BLaER1 treated with 17β-estradiol and CSF1 and Interleukin-3, amounts not matched to agents 10 nM and 100 nM (cell line): ENCODE results near the gene PRKAB1.

ENCODE experiments used
- H3K27ac ChIP-seq, 11 experiments: shearing (Covaris generic); formaldehyde crosslinking; 2 replicates each; pipeline ENCODE4 v1.8.1; 2022
- H3K27me3 ChIP-seq, 11 experiments: shearing (Covaris generic); formaldehyde crosslinking; 2 replicates each; pipeline ENCODE4 v1.8.1; 2022
- H3K36me3 ChIP-seq, 11 experiments: shearing (Covaris generic); formaldehyde crosslinking; 2 replicates each; pipeline ENCODE4 v1.8.1; 2022
- H3K4me1 ChIP-seq, 10 experiments: shearing (Covaris generic); formaldehyde crosslinking; 2 replicates each; pipeline ENCODE4 v1.8.1; 2022
- H3K4me2 ChIP-seq, 11 experiments: shearing (Covaris generic); formaldehyde crosslinking; 2 replicates each; pipeline ENCODE4 v1.8.1; 2022
- H3K4me3 ChIP-seq, 10 experiments: shearing (Covaris generic); formaldehyde crosslinking; 2 replicates each; pipeline ENCODE4 v1.8.1; 2022
- H3K9ac ChIP-seq, 11 experiments: shearing (Covaris generic); formaldehyde crosslinking; 2 replicates each; pipeline ENCODE4 v1.8.1; 2022
- H3K9me3 ChIP-seq, 11 experiments: shearing (Covaris generic); formaldehyde crosslinking; replicated peaks in 1 of 11; 2 replicates each; pipeline ENCODE4 v1.8.1; 2022
- H4K20me1 ChIP-seq, 11 experiments: shearing (Covaris generic); formaldehyde crosslinking; 2 replicates each; pipeline ENCODE4 v1.8.1; 2022
- Cebpa-rat ChIP-seq, 11 experiments: shearing (Covaris generic); IDR thresholded peaks; 2 replicates each; pipeline ENCODE4 v1.8.1; 2022

The PRKAB1 gene

GRCh38 chr12:119669744-119670472 is 2.0 kb downstream of the PRKAB1 start:
- no peak for TF ChIP-seq Cebpa-rat (IDR thresholded peaks at IDR 0.05)
- Histone ChIP-seq H3K36me3 (peaks cover 45 to 56% (median 52%) of the 10 kb centered on the region in 11 experiments), H4K20me1 (peaks cover 0 to 40% (median 17%) of the 10 kb centered on the region in 11 experiments; a peak in 10 of 22 replicates), H3K9me3 (no peaks in the 10 kb centered on the region), H3K27me3 (no peaks in the 10 kb centered on the region), H3K4me1 (peaks cover 59 to 86% (median 63%) of the 10 kb centered on the region in 10 experiments), H3K4me2 (peak overlapping the region; percentile 43 to 93 (median 81); a peak in 21 of 22 replicates), H3K4me3 (peak overlapping the region in 1 of 10 experiments; percentile 6; a peak in 2 of 20 replicates), H3K9ac (peak overlapping the region in 9 of 11 experiments; percentile 0 to 54 (median 28); a peak in 12 of 22 replicates), H3K27ac (peak overlapping the region in 2 of 11 experiments; percentile 14 to 15; a peak in 1 of 22 replicates)

DNA sequence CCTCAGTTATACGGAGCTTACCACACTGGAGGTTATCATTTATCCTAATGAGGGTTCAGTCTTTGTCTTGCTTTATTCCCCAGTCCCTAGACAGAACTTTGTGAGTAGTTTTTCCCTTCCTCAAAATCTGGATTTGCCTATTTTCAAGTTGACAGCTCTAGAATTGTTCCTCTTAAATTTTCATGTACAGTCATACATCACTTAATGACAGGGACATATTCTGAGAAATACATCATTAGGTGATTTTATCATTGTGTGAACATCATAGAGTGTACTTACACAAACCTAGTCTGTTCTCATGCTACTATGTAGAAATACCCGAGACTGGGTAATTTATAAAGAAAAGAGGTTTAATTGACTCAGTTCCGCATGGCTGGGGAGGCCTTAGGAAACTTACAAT is 3.1 kb downstream of the PRKAB1 start:
- H3K4me3 ChIP-seq = no peak overlapping the region
- peaks cover 49 to 88% (median 59%) of the 10 kb centered on the region in 10 experiments for H3K4me1 ChIP-seq
- H3K27me3 ChIP-seq = no peaks in the 10 kb centered on the region
- TF ChIP-seq Cebpa-rat (IDR thresholded peaks at IDR 0.05) = no peak
- H3K9ac ChIP-seq = peak overlapping the region in 2 of 11 experiments; percentile 21 to 54; a peak in 1 of 22 replicates
- H3K27ac ChIP-seq = no peak overlapping the region
- H4K20me1 ChIP-seq = peaks cover 0 to 45% (median 22%) of the 10 kb centered on the region in 11 experiments; a peak in 10 of 22 replicates
- no peaks in the 10 kb centered on the region for H3K9me3 ChIP-seq
- peaks cover 57 to 67% (median 64%) of the 10 kb centered on the region in 11 experiments for H3K36me3 ChIP-seq
- peak overlapping the region in 3 of 11 experiments; percentile 48 to 92 (median 85); a peak in 2 of 22 replicates for H3K4me2 ChIP-seq

GRCh38 chr12:119672194-119672593 is 4.3 kb downstream of the PRKAB1 start:
- Histone ChIP-seq H3K4me1 (peaks cover 37 to 84% (median 48%) of the 10 kb centered on the region in 10 experiments), H3K27me3 (no peaks in the 10 kb centered on the region), H3K36me3 (peaks cover 68 to 78% (median 75%) of the 10 kb centered on the region in 11 experiments), H3K4me3 (no peak overlapping the region), H3K9ac (no peak overlapping the region), H4K20me1 (peaks cover 0 to 51% (median 23%) of the 10 kb centered on the region in 11 experiments; a peak in 10 of 22 replicates), H3K27ac (no peak overlapping the region), H3K4me2 (no peak overlapping the region), H3K9me3 (no peaks in the 10 kb centered on the region)
- TF ChIP-seq Cebpa-rat (IDR thresholded peaks at IDR 0.05) = no peak

DNA sequence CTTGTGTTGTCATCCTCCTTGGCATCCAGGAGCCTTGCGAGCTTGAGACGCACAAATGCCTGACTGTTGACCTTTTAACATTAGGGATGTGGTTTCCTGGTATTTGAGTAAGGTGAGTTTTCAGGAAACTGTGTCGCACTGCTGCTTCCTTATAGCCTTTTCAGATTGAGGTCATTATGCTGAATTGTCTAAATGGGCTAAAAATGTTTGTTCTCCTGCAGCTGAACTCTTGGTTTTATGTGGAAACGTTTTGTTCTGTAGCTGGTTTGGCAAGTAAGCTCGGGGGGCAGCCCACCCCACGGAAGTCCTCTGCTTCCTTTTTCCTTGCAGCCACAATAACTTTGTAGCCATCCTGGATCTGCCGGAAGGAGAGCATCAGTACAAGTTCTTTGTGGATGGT is 5.7 kb downstream of the PRKAB1 start:
- Histone ChIP-seq H3K9ac (peak overlapping the region in 2 of 11 experiments; percentile 3 to 32; a peak in 1 of 22 replicates), H3K36me3 (peaks cover 83 to 93% (median 90%) of the 10 kb centered on the region in 11 experiments), H3K4me3 (no peak overlapping the region), H3K4me2 (peak overlapping the region; percentile 37 to 74 (median 52)), H3K27ac (peak overlapping the region in 3 of 11 experiments; percentile 1 to 12 (median 6); a peak in 5 of 22 replicates), H3K4me1 (peaks cover 35 to 80% (median 44%) of the 10 kb centered on the region in 10 experiments), H4K20me1 (peaks cover 0 to 51% (median 23%) of the 10 kb centered on the region in 11 experiments; a peak in 10 of 22 replicates), H3K9me3 (no peaks in the 10 kb centered on the region), H3K27me3 (no peaks in the 10 kb centered on the region)
- no peak for TF ChIP-seq Cebpa-rat (IDR thresholded peaks at IDR 0.05)

- Histone ChIP-seq H3K36me3 (peaks cover 92 to 100% (median 99%) of the 10 kb centered on the region in 11 experiments), H4K20me1 (peaks cover 0 to 51% (median 26%) of the 10 kb centered on the region in 11 experiments; a peak in 11 of 22 replicates), H3K4me2 (peak overlapping the region in 3 of 11 experiments; percentile 3 to 74 (median 43); a peak in 3 of 22 replicates), H3K4me1 (peaks cover 25 to 71% (median 35%) of the 10 kb centered on the region in 10 experiments), H3K4me3 (no peak overlapping the region), H3K27ac (peak overlapping the region in 1 of 11 experiments; percentile 12; a peak in 2 of 22 replicates), H3K27me3 (no peaks in the 10 kb centered on the region), H3K9ac (no peak overlapping the region), H3K9me3 (no peaks in the 10 kb centered on the region)
- no peak for TF ChIP-seq Cebpa-rat (IDR thresholded peaks at IDR 0.05)
Measured at GRCh38 chr12:119674560-119674959, 6.6 kb downstream of the PRKAB1 start.

DNA sequence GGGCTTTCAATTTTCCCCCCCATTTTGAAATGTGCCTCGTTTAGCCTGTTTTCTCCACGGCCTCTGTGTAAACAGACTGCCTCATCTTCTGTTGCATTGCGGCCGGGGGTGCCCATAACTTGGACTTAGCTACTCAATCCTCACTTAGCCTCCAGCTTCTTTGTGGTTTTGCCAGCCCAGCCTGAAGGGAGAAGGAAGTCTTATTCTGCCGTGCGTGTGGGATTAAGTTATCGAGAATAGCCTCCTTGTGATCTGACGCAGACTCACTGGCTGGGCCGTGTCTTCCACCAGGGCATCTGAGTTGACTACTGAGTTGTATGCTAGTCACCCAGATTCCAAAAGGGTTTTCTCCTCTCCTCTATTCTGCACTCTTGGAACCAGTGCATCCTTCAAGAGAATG is 8.1 kb downstream of the PRKAB1 start:
- Histone ChIP-seq H3K9me3 (no peaks in the 10 kb centered on the region), H3K9ac (no peak overlapping the region), H3K4me3 (no peak overlapping the region), H3K4me2 (peak overlapping the region in 3 of 11 experiments; percentile 43 to 78 (median 74); a peak in 7 of 22 replicates), H3K4me1 (peaks cover 14 to 56% (median 21%) of the 10 kb centered on the region in 10 experiments), H3K27me3 (no peaks in the 10 kb centered on the region), H4K20me1 (peaks cover 0 to 50% (median 27%) of the 10 kb centered on the region in 11 experiments; a peak in 14 of 22 replicates), H3K36me3 (peaks cover 98 to 100% (median 100%) of the 10 kb centered on the region in 11 experiments), H3K27ac (no peak overlapping the region; a peak in 1 of 22 replicates)
- no peak for TF ChIP-seq Cebpa-rat (IDR thresholded peaks at IDR 0.05)

DNA sequence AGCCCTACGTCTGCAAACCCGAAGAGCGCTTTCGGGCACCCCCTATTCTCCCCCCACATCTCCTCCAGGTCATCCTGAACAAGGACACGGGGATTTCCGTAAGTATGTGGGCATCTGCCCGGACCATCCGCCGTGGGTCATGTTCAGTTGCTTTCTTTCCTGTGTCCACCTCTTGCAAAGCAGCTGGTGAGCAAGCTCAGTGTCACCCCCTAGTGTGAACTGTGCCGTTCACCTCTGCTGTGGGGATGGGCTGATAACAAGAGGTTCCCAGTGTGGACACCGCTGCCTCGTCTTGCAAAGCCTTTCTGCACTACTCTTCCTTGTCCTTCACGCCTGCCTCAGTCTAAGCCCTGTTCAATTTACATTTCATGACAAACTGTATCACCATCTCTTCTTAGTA is 8.6 kb downstream of the PRKAB1 start:
- no peak for TF ChIP-seq Cebpa-rat (IDR thresholded peaks at IDR 0.05)
- Histone ChIP-seq H3K36me3 (peaks cover 98 to 100% (median 100%) of the 10 kb centered on the region in 11 experiments), H3K27me3 (no peaks in the 10 kb centered on the region), H3K4me2 (peak overlapping the region in 3 of 11 experiments; percentile 43 to 78 (median 74); a peak in 6 of 22 replicates), H3K4me3 (no peak overlapping the region), H3K27ac (no peak overlapping the region), H4K20me1 (peaks cover 0 to 50% (median 26%) of the 10 kb centered on the region in 11 experiments; a peak in 12 of 22 replicates), H3K4me1 (peaks cover 14 to 55% (median 20%) of the 10 kb centered on the region in 10 experiments), H3K9ac (no peak overlapping the region), H3K9me3 (no peaks in the 10 kb centered on the region)

DNA sequence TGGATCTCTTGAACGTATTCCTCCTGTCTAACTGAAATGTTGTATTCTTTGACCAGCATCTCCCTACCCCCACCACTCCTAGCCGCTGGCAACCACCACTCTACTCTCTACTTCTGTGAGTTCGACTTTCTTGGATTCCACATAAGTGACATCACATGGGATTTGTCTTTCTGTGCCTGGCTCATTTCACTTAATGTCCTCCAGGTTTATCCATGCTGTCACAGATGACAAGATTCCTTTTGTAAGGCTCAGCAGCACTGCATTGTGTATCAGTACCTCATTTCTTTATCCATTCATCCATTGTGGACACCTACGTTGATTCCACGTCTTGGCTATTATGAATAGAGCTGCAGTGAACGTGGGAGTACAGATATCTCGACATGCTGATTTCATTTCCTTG is 10.5 kb downstream of the PRKAB1 start:
- H3K27ac ChIP-seq = no peak overlapping the region
- H3K9ac ChIP-seq = no peak overlapping the region
- H3K27me3 ChIP-seq = no peaks in the 10 kb centered on the region
- TF ChIP-seq Cebpa-rat (IDR thresholded peaks at IDR 0.05) = no peak
- H4K20me1 ChIP-seq = peaks cover 0 to 42% (median 16%) of the 10 kb centered on the region in 11 experiments; a peak in 11 of 22 replicates
- peaks cover 84 to 97% (median 89%) of the 10 kb centered on the region in 11 experiments for H3K36me3 ChIP-seq
- no peak overlapping the region for H3K4me3 ChIP-seq
- no peaks in the 10 kb centered on the region for H3K9me3 ChIP-seq
- no peak overlapping the region for H3K4me2 ChIP-seq
- peaks cover 14 to 57% (median 27%) of the 10 kb centered on the region in 10 experiments for H3K4me1 ChIP-seq

- H3K4me2 ChIP-seq = no peak overlapping the region
- no peak overlapping the region for H3K27ac ChIP-seq
- TF ChIP-seq Cebpa-rat (IDR thresholded peaks at IDR 0.05) = no peak
- H3K27me3 ChIP-seq = no peaks in the 10 kb centered on the region
- no peaks in the 10 kb centered on the region for H3K9me3 ChIP-seq
- H3K36me3 ChIP-seq = peaks cover 78 to 97% (median 84%) of the 10 kb centered on the region in 11 experiments
- H3K9ac ChIP-seq = no peak overlapping the region
- H4K20me1 ChIP-seq = peaks cover 0 to 36% (median 13%) of the 10 kb centered on the region in 11 experiments; a peak in 10 of 22 replicates
- H3K4me1 ChIP-seq = peaks cover 13 to 51% (median 24%) of the 10 kb centered on the region in 10 experiments
- no peak overlapping the region for H3K4me3 ChIP-seq
Measured at GRCh38 chr12:119679081-119679480, 11.1 kb downstream of the PRKAB1 start.
